Psoas muscle (tissue), 8 donors: ENCODE data around the gene MLNR. TPM values are rescaled to one million over a fixed set of nuclear protein-coding genes. Genes with fewer than 3 reads are reported as not detected.

Source experiments
- ATAC-seq, 4 donors: fragments of 200-7000 bp; cut with Tn5 transposase; one replicate each; pipeline ENCODE4 v1.9.1; 2020; ENCODE audit warnings: moderate library complexity in 3 of 4, mild to moderate bottlenecking in 2 of 4
- DNase-seq, 2 donors: peaks; one replicate each; pipeline ENCODE4 v3.0.0-alpha.2; 2020
- H3K27ac ChIP-seq: fragments of 200-600 bp; one replicate; pipeline ENCODE4 v1.8.0; 2022
- H3K27me3 ChIP-seq, 3 donors: fragments of 200-600 bp in 1 of 3; one replicate each; pipeline versions ENCODE4 v1.6.1 to v1.8.0; 2013 to 2022; ENCODE audit warnings: low read length in 2 of 3, mild to moderate bottlenecking in 2 of 3, moderate library complexity in 1 of 3; ENCODE audit not compliant: insufficient read depth in 3 of 3
- H3K36me3 ChIP-seq, 2 donors: fragments of 200-600 bp in 1 of 2; one replicate each; pipeline versions ENCODE4 v1.6.1 to v1.8.0; 2013 to 2022; ENCODE audit warnings: low read depth in 1 of 2, mild to moderate bottlenecking in 1 of 2, moderate library complexity in 1 of 2; ENCODE audit not compliant: insufficient read depth in 1 of 2
- H3K4me1 ChIP-seq: fragments of 200-600 bp; one replicate; pipeline ENCODE4 v1.8.0; 2022
- H3K4me3 ChIP-seq: fragments of 200-600 bp; one replicate; pipeline ENCODE4 v1.8.0; 2022; ENCODE audit warnings: mild to moderate bottlenecking
- H3K9me3 ChIP-seq: fragments of 200-600 bp; one replicate; pipeline ENCODE4 v1.8.0; 2022
- WGBS, 3 donors: extraction: QIAGEN DNeasy Blood & Tissue Kit; methylation state at CpG; one replicate each; pipeline versions ENCODE4 v1.1.6 to v1.1.7; 2013; 5-methylcytosine and 5-hydroxymethylcytosine counted together
- intact Hi-C, 2 donors: fragments of 100-400 bp; cut with DNase I; formaldehyde crosslinking; loops; one replicate each; pipeline versions ENCODE4 v1.11.0 to v1.14.2; 2022
- polyA plus RNA-seq, 3 donors: library from polyadenylated mRNA; stranded (reverse); fragments of 200-250 nt; gene quantifications; one replicate each; pipeline ENCODE4 v1.2.3, GENCODE V29; 2013
- total RNA-seq, 4 donors: library from RNA; stranded (reverse); fragmentation: NEBNext Ultra II Directional in 2 of 4; extraction: Animal tissue kit (Norgen Biotek cat#: 25700) in 2 of 4; gene quantifications; one replicate each; pipeline versions ENCODE4 v1.2.1 to v1.2.4, GENCODE V29; 2021 to 2023
- TF ChIP-seq, protein P1 (sequence below): fragments of 200-600 bp; IDR thresholded peaks from one replicate; pipeline ENCODE4 v1.8.0; 2022; ENCODE audit warnings: antibody characterized with exemption
- donor health status: healthy with polysubstance abuse.
- donor health status: DM: no; HTN: no; CAD: no; lungs with moderate emphysema.
- donor health status: Bipolar disorder and iron deficiency.
- donor health status: healthy.
- donor health status: DM: yes; HTN: yes; CAD: no.
- donor health status: DM: no; HTN: no; CAD: no.
- donor health status: DM: no; HTN: no; CAD: no.
- donor health status: DM: yes; HTN: yes; CAD: no.

MLNR gene
- total and polyA plus RNA-seq, 7 donors = not detected

- Histone ChIP-seq H3K4me1 (no peaks in the 10 kb centered on the region), H3K27me3 (no peaks in the 10 kb centered on the region), H3K9me3 (no peaks in the 10 kb centered on the region), H3K36me3 (peaks cover 0 to 46% of the 10 kb centered on the region in 2 donors), H3K4me3 (no peak overlapping the region), H3K27ac (no peak overlapping the region)
- no peak for ATAC-seq
- no peak for DNase-seq
- TF ChIP-seq, protein P1, sequence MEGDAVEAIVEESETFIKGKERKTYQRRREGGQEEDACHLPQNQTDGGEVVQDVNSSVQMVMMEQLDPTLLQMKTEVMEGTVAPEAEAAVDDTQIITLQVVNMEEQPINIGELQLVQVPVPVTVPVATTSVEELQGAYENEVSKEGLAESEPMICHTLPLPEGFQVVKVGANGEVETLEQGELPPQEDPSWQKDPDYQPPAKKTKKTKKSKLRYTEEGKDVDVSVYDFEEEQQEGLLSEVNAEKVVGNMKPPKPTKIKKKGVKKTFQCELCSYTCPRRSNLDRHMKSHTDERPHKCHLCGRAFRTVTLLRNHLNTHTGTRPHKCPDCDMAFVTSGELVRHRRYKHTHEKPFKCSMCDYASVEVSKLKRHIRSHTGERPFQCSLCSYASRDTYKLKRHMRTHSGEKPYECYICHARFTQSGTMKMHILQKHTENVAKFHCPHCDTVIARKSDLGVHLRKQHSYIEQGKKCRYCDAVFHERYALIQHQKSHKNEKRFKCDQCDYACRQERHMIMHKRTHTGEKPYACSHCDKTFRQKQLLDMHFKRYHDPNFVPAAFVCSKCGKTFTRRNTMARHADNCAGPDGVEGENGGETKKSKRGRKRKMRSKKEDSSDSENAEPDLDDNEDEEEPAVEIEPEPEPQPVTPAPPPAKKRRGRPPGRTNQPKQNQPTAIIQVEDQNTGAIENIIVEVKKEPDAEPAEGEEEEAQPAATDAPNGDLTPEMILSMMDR = no peak
- 80 to 93% (median 86%) methylated on average over 5 of the region's 5 CpGs for WGBS, 3 donors
- intact Hi-C loops = no loop called here
Measured at GRCh38 chr13:49210669-49211068, 9.5 kb upstream of the MLNR start.

- peaks cover 0 to 17% of the 10 kb centered on the region in 2 donors for H3K36me3 ChIP-seq
- 89 to 95% (median 95%) methylated on average over 1 of the region's 1 CpG for WGBS, 3 donors
- no peak overlapping the region for H3K27ac ChIP-seq
- no peaks in the 10 kb centered on the region for H3K4me1 ChIP-seq
- intact Hi-C loops = no loop called here
- H3K4me3 ChIP-seq = no peak overlapping the region
- ATAC-seq (no peak), DNase-seq (no peak)
- TF ChIP-seq, protein P1 = no peak
- no peaks in the 10 kb centered on the region for H3K9me3 ChIP-seq
- peaks cover 0 to 14% (median 5%) of the 10 kb centered on the region in 3 donors for H3K27me3 ChIP-seq
Measured at GRCh38 chr13:49213539-49213938, 6.6 kb upstream of the MLNR start.

- H3K4me1 ChIP-seq = no peaks in the 10 kb centered on the region
- H3K9me3 ChIP-seq = no peaks in the 10 kb centered on the region
- DNase-seq (no peak), ATAC-seq (no peak)
- TF ChIP-seq, protein P1 = no peak
- peaks cover 0 to 10% of the 10 kb centered on the region in 2 donors for H3K36me3 ChIP-seq
- 56 to 67% (median 59%) methylated on average over 6 of the region's 6 CpGs for WGBS, 3 donors
- no peak overlapping the region for H3K27ac ChIP-seq
- no peak overlapping the region for H3K4me3 ChIP-seq
- H3K27me3 ChIP-seq = peaks cover 0 to 21% (median 5%) of the 10 kb centered on the region in 3 donors
- intact Hi-C loops = no loop called here
Measured at GRCh38 chr13:49213997-49214916, 5.9 kb upstream of the MLNR start.

- H3K27ac ChIP-seq = no peak overlapping the region
- intact Hi-C loops = no loop called here
- no peaks in the 10 kb centered on the region for H3K9me3 ChIP-seq
- peaks cover 0 to 5% of the 10 kb centered on the region in 2 donors for H3K36me3 ChIP-seq
- DNase-seq = peak in 1 of 2 donors; percentile 21
- H3K4me1 ChIP-seq = no peaks in the 10 kb centered on the region
- WGBS, 3 donors = 45 to 51% (median 49%) methylated on average over 6 of the region's 6 CpGs
- peak in 2 of 4 donors; percentile 42 to 43 for ATAC-seq
- peaks cover 0 to 28% (median 7%) of the 10 kb centered on the region in 3 donors for H3K27me3 ChIP-seq
- H3K4me3 ChIP-seq = no peak overlapping the region
- TF ChIP-seq, protein P1 = no peak
Measured at GRCh38 chr13:49214917-49215376, 5.2 kb upstream of the MLNR start.
